Right ventricle myocardium inferior (tissue), 1 donor: ENCODE data around the gene FNDC8. TPM values are rescaled to one million over a fixed set of nuclear protein-coding genes. Genes with fewer than 3 reads are reported as not detected.

Experiments used
- total RNA-seq: library from RNA; stranded (reverse); fragmentation: NEBNext Ultra II Directional; extraction: Animal tissue kit (Norgen Biotek cat#: 25700); gene quantifications from one replicate; pipeline ENCODE4 v1.2.1, GENCODE V29; 2021
- donor health status: DM: no; HTN: yes; CAD: no; lungs with severe emphysema.

The FNDC8 gene
- total RNA-seq, 1 donor from 2014 or later = not detected

Other genes starting within 250 kb of the FNDC8 start
- 1.4 TPM for gene CCT6B, start 160.2 kb upstream of the FNDC8 start, total RNA-seq
- 9.8 TPM for gene ZNF830, start 160.1 kb upstream of the FNDC8 start, total RNA-seq
- 20.5 TPM for gene LIG3, start 141.1 kb upstream of the FNDC8 start, total RNA-seq
- gene RFFL, start 57.9 kb upstream of the FNDC8 start, total RNA-seq = 11.2 TPM
- 4.8 TPM for gene RAD51D, start 1.8 kb upstream of the FNDC8 start, total RNA-seq
- 3.1 TPM for gene NLE1, start 20.7 kb downstream of the FNDC8 start, total RNA-seq
- gene UNC45B, start 26.2 kb downstream of the FNDC8 start, total RNA-seq = 223 TPM
- not detected for gene SLC35G3, start 72.8 kb downstream of the FNDC8 start, total RNA-seq
- gene SLFN5, start 121.5 kb downstream of the FNDC8 start, total RNA-seq = 11.2 TPM